Ramos (cell line): ENCODE results near the gene MON1A.
"Not testable (repeated sequence)": the region's sequence is repeated elsewhere in the genome, so short reads cannot be mapped to it uniquely, and the experiment has no call there.

Experiments
- in situ Hi-C: fragments of 300-500 bp; cut with MboI; formaldehyde crosslinking; loops from one replicate; pipeline ENCODE4 v1.14.3; 2022; ENCODE audit warnings: low sequenced_read_pairs; ENCODE audit not compliant: unreplicated experiment

MON1A gene

GRCh38 chr3:49924683-49925082, 4.9 kb downstream of the MON1A start:
- in situ Hi-C loops: no loop called here

GRCh38 chr3:49917806-49918590, 11.6 kb downstream of the MON1A start:
- in situ Hi-C loops: not testable (repeated sequence)

- in situ Hi-C loops: no loop called here
Measured at GRCh38 chr3:49916686-49917085, 12.9 kb downstream of the MON1A start.

- in situ Hi-C loops: no loop called here
Measured at GRCh38 chr3:49914906-49915305, 14.7 kb downstream of the MON1A start.

GRCh38 chr3:49912881-49913281, 16.7 kb downstream of the MON1A start:
- in situ Hi-C loops: no loop called here

- in situ Hi-C loops: no loop called here
Measured at GRCh38 chr3:49911611-49912010, 18.0 kb downstream of the MON1A start.

- in situ Hi-C loops: no loop called here
Measured at GRCh38 chr3:49911124-49911420, 18.5 kb downstream of the MON1A start.

GRCh38 chr3:49910409-49911123, 19.0 kb downstream of the MON1A start:
- in situ Hi-C loops: no loop called here

- in situ Hi-C loops: no loop called here
Measured at GRCh38 chr3:49908373-49909199, 21.0 kb downstream of the MON1A start.

- in situ Hi-C loops: no loop called here
Measured at GRCh38 chr3:49906073-49906743, 23.4 kb downstream of the MON1A start.

- in situ Hi-C loops: not testable (repeated sequence)
Measured at GRCh38 chr3:49904448-49904847, 25.2 kb downstream of the MON1A start.

GRCh38 chr3:49903451-49904424, 25.9 kb downstream of the MON1A start, which contains the start of gene MST1R:
TSS of gene MST1R (minus strand) at chr3:49903873. CDS start at chr3:49903609, 264 bp downstream.
- in situ Hi-C loops: no loop called here

GRCh38 chr3:49902511-49903345, 26.9 kb downstream of the MON1A start:
- in situ Hi-C loops: no loop called here

GRCh38 chr3:49901366-49902339, 28.0 kb downstream of the MON1A start:
- in situ Hi-C loops: no loop called here

- in situ Hi-C loops: no loop called here
Measured at GRCh38 chr3:49900491-49901153, 29.0 kb downstream of the MON1A start.

GRCh38 chr3:49899815-49900214, 29.8 kb downstream of the MON1A start:
- in situ Hi-C loops: no loop called here

- in situ Hi-C loops: no loop called here
Measured at GRCh38 chr3:49898991-49899390, 30.6 kb downstream of the MON1A start.
